Measurements from ENCODE around the gene UEVLD.

- TF ChIP-seq EZH2phosphoT487 (IDR thresholded peaks at IDR 0.05; ENCODE audit: borderline replicate concordance) = no peak
- no peak for TF ChIP-seq CTCF (conservative IDR thresholded peaks at IDR 0.05; ENCODE audit: low read length)
These were observed 6.6 kb upstream of the UEVLD start for GRCh38 chr11:18594999-18595749.

Measured in Loucy (cell line).